Activated CD4-positive, CD25-positive, alpha-beta regulatory T cell treated with anti-CD3 and anti-CD28 coated beads, Interleukin-2, amount 50 U/mL, for 16 hours (primary cell): ENCODE measurements around the gene HHATL.

ENCODE experiments used
- DNase-seq: peaks from one replicate; pipeline ENCODE4 v3.0.0-alpha.2; 2020; ENCODE audit warnings: low read depth, low spot score

HHATL gene

DNA sequence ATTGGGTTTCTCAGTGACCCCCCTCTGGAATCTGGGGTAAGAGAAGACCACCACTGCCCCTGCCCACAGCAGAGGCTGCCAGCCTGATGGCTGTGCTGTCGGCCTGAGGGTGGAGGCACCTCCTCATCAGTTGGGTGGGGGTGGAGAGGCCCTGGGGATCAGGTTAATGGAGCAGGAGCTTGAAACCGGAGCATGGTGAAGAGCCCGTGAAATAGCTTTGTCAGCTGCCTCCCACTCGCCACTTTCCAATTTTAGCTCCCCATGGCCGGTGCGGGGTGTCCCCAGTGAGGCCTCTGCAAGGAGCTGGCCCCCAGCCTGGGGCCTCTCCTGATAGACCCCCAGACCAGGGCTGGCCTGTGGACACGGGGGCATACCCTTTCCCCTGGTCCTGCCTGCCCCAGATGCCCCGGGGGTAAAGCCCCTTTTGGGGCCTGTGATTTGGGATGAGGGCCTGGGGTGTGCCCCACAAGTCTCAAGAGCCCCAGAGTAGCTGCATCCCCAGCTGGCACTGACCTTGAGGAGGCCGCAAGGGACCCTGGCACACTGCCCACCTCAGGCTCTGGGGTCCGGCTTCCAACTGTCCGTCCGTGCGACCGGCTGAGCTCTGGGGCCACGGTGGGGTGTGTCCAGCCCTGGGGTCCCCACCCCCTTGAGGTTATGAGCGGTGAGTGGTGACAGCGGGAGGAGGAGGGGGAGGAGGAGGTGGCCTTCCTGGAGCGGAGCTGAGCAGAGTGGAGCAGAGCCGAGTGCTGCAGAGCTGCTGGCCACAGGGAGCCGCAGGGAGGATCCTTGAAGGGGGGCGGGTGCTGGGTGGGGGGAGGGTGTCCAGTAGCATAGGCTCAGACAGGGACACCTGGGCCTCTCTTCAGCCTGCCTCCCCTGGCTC is at the start of gene HHATL:
HHATL (minus strand) TSS at position 733 of the 886 bp plus-strand sequence. CDS start 1,972 bp downstream, outside the sequence.
- DNase-seq, result no peak

DNA sequence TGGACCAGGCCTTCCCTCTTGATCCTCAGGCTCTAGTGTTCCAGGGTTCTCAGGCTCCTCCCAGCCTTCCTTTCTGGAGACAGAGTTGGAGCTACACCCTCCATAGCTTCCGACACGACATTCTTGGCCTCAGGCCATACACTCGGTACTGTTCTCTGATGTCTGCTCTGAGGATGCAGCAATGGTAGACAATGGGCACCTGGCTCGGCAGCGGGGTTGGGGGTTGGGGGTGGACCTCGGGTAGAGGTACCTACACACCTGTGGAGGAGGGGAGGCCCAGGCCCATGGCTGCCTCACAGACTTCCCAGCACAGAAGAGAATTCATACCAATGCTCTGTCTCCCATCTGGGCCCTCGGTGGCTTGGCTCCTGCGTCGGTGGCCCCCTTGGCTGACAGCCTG is 49.0 kb upstream of the HHATL start:
- DNase-seq, result no peak

GRCh38 chr3:42750834-42751233 is 48.2 kb upstream of the HHATL start:
- no peak for DNase-seq

- no peak for DNase-seq
These were observed 47.2 kb upstream of the HHATL start for GRCh38 chr3:42749753-42750231.

DNA sequence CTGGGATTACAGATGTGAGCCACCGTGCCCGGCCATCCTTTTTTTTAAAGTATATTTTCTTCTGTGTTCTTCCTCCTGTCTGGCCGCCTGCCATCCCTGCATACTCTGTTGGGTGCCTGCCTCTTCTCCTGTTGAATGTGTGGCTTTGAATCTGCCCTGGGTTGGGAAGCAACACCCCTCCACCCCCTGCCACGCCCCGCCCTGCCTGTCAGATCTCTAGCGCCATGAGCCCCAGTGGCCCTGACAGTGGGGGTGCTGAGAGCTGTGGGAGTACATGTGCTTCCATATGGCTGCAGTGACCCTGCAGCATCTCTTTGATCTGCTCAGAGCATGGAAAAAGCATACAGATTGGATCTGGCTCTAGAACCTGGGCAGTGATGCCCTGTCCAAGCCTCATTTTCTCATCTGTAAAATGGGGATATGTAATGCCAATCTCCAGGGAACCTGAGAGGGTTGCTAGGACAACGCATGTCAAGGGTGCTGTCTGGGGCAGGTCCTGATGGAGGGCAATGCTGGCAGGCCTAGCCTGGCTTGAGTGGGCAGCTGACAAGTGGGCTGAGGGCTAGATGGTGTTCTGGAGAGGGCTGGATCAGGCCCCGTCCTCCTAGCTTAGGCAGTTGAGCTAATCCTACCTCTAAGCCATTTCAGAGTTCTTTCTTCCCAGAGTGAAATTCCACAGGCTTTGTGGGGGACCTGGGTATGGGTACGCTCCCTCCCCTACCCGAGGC is 46.6 kb upstream of the HHATL start:
- no peak for DNase-seq

- DNase-seq, result no peak
These were observed 45.0 kb upstream of the HHATL start for GRCh38 chr3:42747581-42747980.

DNA sequence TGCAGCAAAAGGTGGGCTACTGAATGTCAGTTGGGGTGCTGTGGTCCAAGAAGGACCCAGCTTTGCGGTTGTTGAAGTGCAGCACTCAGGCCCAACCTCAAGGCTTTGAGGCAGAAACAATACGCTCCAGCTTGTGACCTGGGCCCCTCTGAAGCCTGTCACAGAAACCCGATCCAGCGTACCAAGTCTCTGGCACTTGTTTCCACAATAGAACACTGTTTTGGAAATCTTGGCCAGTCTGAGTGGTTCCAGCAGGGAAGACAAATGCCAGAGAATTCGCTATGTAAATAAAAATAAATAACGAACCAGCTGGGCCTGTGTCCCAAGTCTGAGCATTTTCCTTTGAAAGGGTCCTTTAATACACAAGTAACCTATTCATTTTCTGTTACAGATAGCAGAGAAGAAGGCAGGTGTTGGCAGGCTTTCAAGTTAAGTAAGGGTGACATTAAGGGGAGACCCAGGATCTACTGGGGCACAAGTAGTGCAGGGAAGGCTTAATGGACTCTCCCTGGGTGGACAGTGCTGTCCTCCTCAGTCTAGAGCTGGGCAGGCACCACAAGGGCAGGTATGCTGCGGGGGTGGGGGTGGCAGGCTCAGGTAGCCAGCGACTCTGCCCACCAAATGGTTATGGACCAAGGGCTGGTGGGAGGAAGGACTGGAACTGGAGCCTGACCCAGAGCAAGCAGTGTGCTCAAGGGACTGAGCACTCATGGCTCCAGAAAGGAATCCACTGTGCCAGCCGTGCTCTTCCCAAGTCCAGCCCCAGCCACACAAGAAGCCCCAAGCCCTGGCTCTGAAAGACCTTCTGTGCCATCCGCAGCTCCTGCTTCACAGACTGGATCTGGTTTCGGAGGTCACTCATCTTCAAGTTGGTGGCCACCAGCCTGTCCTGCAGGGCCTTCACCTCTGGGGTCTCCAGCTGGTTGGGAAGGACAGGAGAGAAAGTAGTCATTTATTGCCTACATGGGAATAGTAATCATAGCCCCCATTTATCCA is 44.2 kb upstream of the HHATL start:
- DNase-seq, result no peak

- DNase-seq, result no peak
These were observed 43.3 kb upstream of the HHATL start for GRCh38 chr3:42745776-42746454.

DNA sequence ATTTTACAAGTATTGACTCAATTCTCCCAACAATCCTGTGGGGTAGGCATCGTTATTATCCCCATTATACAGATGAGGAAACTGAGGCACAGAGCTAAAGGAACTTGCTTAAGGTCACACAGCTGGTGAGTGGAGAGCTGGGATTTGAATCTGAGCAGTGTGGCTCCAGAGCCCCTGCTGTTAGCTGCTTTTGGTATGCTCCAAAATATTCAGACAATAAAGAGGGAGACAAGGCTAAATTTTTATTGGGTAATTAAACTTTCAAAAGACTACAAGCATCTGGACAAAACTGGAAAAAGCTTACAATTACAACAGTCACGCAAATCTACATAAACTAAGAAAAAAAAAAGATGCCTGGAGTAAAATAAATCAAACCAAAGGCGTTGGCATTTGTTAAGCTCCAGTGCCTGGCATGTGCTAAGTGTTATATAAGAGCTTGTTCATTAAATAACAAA is 42.7 kb upstream of the HHATL start:
- no peak for DNase-seq

DNA sequence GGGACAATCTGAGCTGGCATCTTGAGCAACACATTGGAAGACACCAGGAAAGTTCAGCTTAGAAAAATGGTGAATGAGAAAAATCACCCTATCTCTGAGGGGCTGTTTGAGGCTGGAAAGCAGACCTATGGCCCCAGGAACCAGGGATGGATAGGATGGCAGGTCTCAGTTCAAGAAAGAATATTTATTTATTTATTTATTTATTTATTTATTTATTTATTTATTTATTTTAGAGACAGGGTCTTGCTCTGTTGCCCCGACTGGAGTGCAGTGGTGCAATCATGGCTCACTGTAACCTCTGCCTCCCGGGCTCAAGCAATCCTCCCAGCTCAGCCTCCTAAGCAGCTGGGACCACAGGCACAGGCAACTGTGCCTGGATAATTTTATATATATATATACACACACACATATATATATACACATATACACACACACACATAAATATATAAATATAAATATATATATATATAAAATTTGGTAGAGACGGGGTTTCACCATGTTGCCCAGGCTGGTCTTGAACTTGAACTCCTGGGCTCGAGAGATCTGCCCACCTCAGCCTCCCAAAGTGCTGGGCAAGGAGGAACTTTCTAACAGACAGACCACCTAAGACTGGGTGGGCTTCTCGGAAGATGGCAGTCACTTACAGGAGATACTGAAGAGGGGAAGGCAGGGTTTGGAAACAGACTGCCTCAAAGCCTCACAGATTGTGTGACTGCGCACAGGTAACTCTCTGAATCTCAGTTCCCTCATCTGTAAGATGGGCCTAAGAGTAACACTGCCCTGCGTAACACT is 40.8 kb upstream of the HHATL start:
- DNase-seq, result no peak

DNA sequence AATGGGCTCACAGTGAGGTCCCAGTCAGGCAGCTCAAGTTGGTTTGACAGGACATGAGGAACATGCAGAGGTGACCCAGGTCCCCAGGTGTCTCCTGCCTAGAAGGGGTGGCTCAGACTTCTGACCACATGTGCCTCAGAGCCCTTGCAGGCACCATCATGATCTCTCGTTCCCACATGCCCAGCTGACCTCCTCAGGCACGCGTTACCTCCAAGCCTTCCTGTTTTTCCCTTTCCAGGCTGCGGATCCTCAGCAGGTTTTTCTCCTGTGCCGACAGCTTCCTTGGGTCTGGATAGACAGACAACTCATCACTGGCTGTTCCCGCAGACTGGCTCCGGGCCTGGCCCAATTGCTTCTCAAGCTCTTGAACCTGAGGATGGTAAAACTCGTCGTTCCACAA is 40.1 kb upstream of the HHATL start:
- DNase-seq, result no peak

DNA sequence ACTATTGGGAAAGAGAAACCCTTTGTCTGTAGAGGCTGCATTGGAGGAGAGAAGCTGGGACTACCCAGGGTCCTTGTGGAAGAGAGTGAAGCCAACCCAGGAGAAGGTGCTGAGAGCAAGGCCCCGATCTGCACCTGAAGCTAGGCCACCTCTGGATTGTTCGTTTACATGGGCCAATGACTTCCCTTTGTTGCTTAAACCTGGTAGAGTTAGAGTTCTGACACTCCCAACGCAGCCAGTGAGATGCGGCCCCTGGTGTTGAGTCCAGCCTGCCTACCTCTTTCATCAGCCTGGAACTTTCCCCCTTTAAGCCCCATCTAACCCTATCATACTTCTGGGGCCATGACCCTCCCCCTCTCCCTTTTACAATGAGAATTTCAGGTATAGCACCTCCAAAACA is 39.7 kb upstream of the HHATL start:
- DNase-seq, result no peak

- no peak for DNase-seq
These were observed 39.2 kb upstream of the HHATL start for GRCh38 chr3:42741796-42742195.

- DNase-seq, result no peak
These were observed 37.0 kb upstream of the HHATL start for GRCh38 chr3:42739401-42740158.

DNA sequence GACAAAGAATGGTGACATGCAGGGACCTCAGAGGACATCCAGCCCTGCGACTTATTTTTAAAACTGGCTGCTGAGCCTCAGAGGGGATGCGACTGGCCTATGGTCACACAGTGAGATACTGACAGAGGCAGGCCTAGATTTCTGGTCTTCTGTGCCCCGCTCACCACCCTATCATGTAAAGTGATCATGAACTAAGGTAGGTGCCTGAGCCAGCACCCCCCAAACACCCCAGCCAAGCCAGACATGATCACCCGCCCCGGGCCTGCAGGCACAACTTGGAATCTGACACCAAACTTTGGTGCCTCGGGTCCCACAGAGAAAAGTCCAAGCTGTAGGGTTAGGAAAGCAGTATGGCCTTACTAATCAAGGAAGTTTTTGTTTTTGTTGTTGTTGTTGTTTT is 33.9 kb upstream of the HHATL start:
- no peak for DNase-seq

DNA sequence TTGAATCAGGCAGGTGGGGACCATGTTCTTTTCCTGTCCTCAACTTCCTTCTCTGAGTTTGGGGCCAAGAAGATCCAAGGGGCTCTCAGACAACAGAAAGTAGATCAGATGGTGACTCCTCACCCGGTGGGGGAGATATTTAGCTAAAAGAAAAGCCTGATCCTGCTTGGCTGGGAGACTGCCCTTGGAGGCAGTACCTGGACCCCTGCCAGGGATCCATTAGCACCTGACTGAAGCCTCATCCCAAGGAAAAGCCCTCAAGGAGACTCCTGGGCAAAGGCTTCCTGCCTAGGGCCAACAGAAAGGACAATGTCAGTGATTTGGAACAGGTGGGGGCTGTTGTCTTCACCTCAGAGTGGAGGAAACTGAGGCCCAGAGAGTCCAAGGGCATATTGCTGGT is 33.5 kb upstream of the HHATL start:
- DNase-seq, result no peak

GRCh38 chr3:42735615-42736014 is 33.0 kb upstream of the HHATL start:
- no peak for DNase-seq

- no peak for DNase-seq
These were observed 32.4 kb upstream of the HHATL start for GRCh38 chr3:42735019-42735418.

DNA sequence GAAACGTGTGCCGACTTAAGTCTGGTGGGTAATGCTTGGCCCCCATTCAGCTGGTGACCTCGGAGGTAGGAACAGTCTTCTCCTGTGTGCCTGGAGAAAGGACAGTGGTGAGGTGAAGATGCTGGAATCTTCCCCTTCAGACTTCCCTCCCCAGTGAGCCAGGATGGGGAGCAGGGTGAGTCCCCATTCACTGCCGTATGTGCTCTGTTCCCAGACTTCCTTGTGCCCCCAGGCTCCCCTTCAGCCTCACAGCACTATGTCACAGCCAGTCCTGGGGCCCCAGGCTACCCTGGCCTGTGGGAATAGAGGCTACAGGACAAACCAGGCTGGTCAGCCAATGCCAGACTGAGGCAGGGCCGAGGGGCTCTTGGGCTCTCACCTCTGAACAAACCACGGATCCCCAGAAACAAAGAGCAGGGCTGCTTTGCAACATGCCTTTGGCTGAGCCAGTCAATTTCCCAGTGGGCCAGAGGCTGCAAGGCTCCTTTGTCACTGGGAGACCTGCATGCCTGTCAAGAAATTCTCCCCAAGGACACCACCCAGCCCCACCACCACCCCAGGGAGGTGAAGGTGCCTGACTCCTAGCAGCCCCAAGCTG is 31.8 kb upstream of the HHATL start:
- no peak for DNase-seq
